Measurements from ENCODE around the gene OR1M1. TPM values are rescaled to one million over a fixed set of nuclear protein-coding genes. Genes with fewer than 3 reads are reported as not detected.
"Not testable (repeated sequence)": the region's sequence is repeated elsewhere in the genome, so short reads cannot be mapped to it uniquely, and the experiment has no call there.

OR1M1 gene
- total RNA-seq, 6 experiments from 2014 or later, result not detected

DNA sequence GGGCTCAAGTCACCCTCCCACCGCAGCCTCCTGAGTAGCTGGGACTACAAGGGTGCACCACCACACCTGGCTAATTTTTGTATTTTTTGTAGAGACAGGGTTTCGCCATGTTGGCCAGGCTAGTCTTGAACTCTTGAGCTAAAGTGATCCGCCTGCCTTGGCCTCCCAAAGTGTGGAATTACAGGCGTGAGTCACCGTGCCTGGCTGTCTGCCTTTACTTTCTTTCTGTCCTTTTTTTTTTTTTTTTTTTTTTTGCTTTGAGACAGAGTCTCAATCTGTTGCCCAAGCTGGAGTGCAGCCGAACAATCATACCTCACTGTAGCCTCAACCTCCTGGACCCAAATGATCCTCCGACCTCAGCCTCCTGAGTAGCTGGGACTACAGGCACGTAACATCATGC lies 25.0 kb upstream of the OR1M1 start:
- no peaks in the 10 kb centered on the region; the same call in 1 of the 2 replicates for H3K36me3 Mint-ChIP-seq (ENCODE audit: low read depth)
- no peaks in the 10 kb centered on the region for H3K27me3 Mint-ChIP-seq (ENCODE audit: insufficient read depth)
- no peak overlapping the region for H3K27ac Mint-ChIP-seq
- peaks cover 27% of the 10 kb centered on the region for H3K9me3 Mint-ChIP-seq
- DNase-seq, result no peak
- TF ChIP-seq, protein P1, sequence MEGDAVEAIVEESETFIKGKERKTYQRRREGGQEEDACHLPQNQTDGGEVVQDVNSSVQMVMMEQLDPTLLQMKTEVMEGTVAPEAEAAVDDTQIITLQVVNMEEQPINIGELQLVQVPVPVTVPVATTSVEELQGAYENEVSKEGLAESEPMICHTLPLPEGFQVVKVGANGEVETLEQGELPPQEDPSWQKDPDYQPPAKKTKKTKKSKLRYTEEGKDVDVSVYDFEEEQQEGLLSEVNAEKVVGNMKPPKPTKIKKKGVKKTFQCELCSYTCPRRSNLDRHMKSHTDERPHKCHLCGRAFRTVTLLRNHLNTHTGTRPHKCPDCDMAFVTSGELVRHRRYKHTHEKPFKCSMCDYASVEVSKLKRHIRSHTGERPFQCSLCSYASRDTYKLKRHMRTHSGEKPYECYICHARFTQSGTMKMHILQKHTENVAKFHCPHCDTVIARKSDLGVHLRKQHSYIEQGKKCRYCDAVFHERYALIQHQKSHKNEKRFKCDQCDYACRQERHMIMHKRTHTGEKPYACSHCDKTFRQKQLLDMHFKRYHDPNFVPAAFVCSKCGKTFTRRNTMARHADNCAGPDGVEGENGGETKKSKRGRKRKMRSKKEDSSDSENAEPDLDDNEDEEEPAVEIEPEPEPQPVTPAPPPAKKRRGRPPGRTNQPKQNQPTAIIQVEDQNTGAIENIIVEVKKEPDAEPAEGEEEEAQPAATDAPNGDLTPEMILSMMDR (IDR thresholded peaks at IDR 0.05), result no peak
- H3K4me1 Mint-ChIP-seq (ENCODE audit: low read depth), result no peaks in the 10 kb centered on the region
- H3K4me3 Mint-ChIP-seq, result no peak overlapping the region

- Mint-ChIP-seq H3K4me3 (no peak overlapping the region), H3K27ac (no peak overlapping the region), H3K36me3 (ENCODE audit: low read depth) (no peaks in the 10 kb centered on the region), H3K4me1 (ENCODE audit: low read depth) (no peaks in the 10 kb centered on the region), H3K27me3 (ENCODE audit: insufficient read depth) (no peaks in the 10 kb centered on the region), H3K9me3 (peaks cover 22% of the 10 kb centered on the region)
- no peak for DNase-seq
- TF ChIP-seq, protein P1 (IDR thresholded peaks at IDR 0.05), result no peak
These were observed 21.3 kb upstream of the OR1M1 start for GRCh38 chr19:9065457-9066014.

DNA sequence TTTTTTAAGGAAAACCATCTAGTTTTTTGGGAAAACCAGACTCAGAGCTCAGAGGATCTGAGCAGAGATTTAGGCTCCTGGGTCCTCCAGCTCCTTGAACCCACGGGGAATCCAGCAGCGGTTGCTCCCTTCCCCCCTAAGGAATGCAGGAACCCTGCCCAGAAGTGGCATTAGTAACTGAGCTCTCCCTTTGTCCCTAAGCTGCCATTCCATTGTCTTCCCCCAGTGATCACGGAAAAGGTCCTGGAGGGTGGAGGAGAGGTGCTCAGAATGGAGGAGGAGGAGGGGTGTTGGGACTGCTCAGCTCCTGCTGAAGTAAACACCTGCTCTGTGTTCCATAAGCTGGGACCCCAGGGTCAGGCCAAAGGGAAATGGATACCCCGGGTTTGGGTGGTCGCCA lies 16.8 kb upstream of the OR1M1 start:
- TF ChIP-seq, protein P1 (IDR thresholded peaks at IDR 0.05), result no peak
- Mint-ChIP-seq H3K4me3 (no peak overlapping the region), H3K9me3 (peaks cover 9% of the 10 kb centered on the region), H3K36me3 (ENCODE audit: low read depth) (no peaks in the 10 kb centered on the region), H3K27me3 (ENCODE audit: insufficient read depth) (peaks cover 2% of the 10 kb centered on the region), H3K27ac (no peak overlapping the region), H3K4me1 (ENCODE audit: low read depth) (peaks cover 3% of the 10 kb centered on the region)
- DNase-seq, result no peak

DNA sequence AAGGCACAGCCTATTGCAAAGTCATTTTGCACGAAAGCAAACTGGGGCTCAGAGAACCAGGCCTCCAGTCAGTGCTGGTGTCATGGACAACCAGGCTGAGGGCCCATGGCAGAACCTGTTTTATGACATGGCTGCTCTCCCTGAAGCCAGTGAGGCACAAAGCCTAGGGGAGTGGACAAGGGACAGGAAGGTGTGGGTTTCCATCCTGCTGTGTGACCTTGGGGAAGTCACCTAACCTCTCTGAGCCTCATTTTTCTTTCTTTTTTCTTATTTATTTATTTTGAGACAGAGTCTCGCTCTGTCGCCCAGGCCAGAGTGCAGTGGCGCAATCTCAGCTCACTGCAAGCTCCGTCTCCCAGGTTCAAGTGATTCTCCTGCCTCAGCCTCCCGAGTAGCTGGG lies 15.1 kb upstream of the OR1M1 start:
- not testable (repeated sequence) for H3K9me3 Mint-ChIP-seq; H3K4me3 Mint-ChIP-seq; H3K36me3 Mint-ChIP-seq (ENCODE audit: low read depth); DNase-seq; H3K27ac Mint-ChIP-seq; H3K27me3 Mint-ChIP-seq (ENCODE audit: insufficient read depth)
- H3K4me1 Mint-ChIP-seq (ENCODE audit: low read depth), result peaks cover 12% of the 10 kb centered on the region

- H3K9me3 Mint-ChIP-seq, result no peaks in the 10 kb centered on the region
- H3K4me1 Mint-ChIP-seq (ENCODE audit: low read depth), result peaks cover 12% of the 10 kb centered on the region
- DNase-seq, result no peak
- TF ChIP-seq, protein P1 (IDR thresholded peaks at IDR 0.05), result no peak
- no peaks in the 10 kb centered on the region for H3K36me3 Mint-ChIP-seq (ENCODE audit: low read depth)
- no peak overlapping the region for H3K27ac Mint-ChIP-seq
- H3K4me3 Mint-ChIP-seq, result no peak overlapping the region
- H3K27me3 Mint-ChIP-seq (ENCODE audit: insufficient read depth), result peaks cover 2% of the 10 kb centered on the region
These were observed 13.1 kb upstream of the OR1M1 start for GRCh38 chr19:9073806-9074205.

DNA sequence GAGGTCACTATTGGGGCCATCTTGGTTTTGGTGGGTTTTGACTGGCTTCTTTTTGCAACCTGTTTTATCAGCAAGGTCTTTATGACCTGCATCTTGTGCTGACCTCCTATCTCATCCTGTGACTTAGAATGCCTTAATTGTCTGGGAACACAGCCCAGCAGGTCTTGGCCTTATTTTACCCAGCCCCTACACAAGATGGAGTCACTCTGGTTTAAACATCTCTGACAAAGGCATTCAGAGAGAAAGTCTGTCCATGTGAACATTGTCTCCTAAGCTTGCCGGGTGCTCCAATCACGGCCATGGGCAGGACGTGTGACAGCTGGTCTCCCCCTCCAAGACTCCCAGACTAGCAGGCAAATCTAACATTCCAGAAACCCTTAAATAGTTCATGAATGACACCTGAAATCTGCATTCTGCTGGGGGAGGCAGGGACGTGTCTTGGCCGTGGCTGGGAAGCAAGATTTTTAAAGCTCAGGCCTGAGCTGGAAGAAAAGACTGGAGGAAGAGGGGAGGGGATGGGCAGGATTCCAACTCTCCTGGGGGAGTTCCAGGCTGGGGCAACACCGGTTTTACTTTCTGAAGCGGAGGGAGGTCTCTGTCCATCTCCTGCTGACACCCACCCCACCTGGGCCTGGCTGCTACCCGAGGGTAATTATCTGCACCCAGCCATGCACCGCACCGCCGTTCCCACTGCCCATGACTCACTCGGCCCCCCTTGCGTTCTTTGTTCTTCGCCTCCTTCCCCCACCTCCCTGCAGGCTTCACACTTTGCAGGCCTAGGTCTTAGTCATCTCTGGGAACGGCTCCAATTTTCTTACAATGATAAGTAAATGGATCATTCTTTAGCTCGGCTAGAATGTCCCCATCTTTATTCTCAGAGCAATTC lies 11.6 kb upstream of the OR1M1 start:
- TF ChIP-seq, protein P1 (IDR thresholded peaks at IDR 0.05), result no peak
- no peak overlapping the region for H3K4me3 Mint-ChIP-seq
- H3K4me1 Mint-ChIP-seq (ENCODE audit: low read depth), result peaks cover 12% of the 10 kb centered on the region
- H3K27ac Mint-ChIP-seq, result no peak overlapping the region
- H3K27me3 Mint-ChIP-seq (ENCODE audit: insufficient read depth), result peaks cover 2% of the 10 kb centered on the region
- DNase-seq, result peak; percentile 95
- no peaks in the 10 kb centered on the region for H3K36me3 Mint-ChIP-seq (ENCODE audit: low read depth)
- no peaks in the 10 kb centered on the region for H3K9me3 Mint-ChIP-seq

Measured in HFFc6 (cell line).